BJ (cell line): ENCODE data around the gene PRSS33. TPM values are rescaled to one million over a fixed set of nuclear protein-coding genes. Genes with fewer than 3 reads are reported as not detected.

ENCODE experiments used
- CTCF ChIA-PET: fragments of 350-600 bp; formaldehyde crosslinking; extraction: SDS; loops from one replicate; lab custom pipeline; 2021; ENCODE audit warnings: antibody characterized with exemption, inconsistent platforms; lab: Yijun Ruan, JAX
- POLR2A ChIA-PET: fragments of 300-600 bp; sonication (Branson Sonifier 250); formaldehyde crosslinking; extraction: SDS; loops from one replicate; lab custom pipeline; 2021; ENCODE audit warnings: antibody characterized with exemption; lab: Charles Lee
- DNase-seq: peaks from one replicate; pipeline ENCODE4 v3.0.0-alpha.2; 2011; ENCODE audit warnings: low read depth
- H3K27me3 ChIP-seq: 2 replicates; pipeline ENCODE4 v1.6.0; 2011; ENCODE audit warnings: low read length; ENCODE audit not compliant: control insufficient read depth, insufficient read depth
- H3K36me3 ChIP-seq: 2 replicates; pipeline ENCODE4 v1.5.1; 2011; ENCODE audit warnings: low read length; ENCODE audit not compliant: control insufficient read depth, insufficient read depth
- H3K4me3 ChIP-seq: 2 replicates; pipeline ENCODE4 v1.5.1; 2011; ENCODE audit warnings: low read depth, mild to moderate bottlenecking, control low read depth, low read length
- polyA plus RNA-seq: library from polyadenylated mRNA; depleted of rRNA; stranded (reverse); fragments of >200 nt; gene quantifications from 2 replicates; pipeline ENCODE4 v1.2.3, GENCODE V29; 2011
- TF ChIP-seq, protein P1 (sequence below): IDR thresholded peaks from 2 replicates; pipeline ENCODE4 v1.5.1; 2011; ENCODE audit warnings: low read depth, mild to moderate bottlenecking, control low read depth, inconsistent platforms, low read length, moderate library complexity; ENCODE audit not compliant: insufficient read depth

PRSS33 gene
- polyA plus RNA-seq, 1 experiment = not detected

DNA sequence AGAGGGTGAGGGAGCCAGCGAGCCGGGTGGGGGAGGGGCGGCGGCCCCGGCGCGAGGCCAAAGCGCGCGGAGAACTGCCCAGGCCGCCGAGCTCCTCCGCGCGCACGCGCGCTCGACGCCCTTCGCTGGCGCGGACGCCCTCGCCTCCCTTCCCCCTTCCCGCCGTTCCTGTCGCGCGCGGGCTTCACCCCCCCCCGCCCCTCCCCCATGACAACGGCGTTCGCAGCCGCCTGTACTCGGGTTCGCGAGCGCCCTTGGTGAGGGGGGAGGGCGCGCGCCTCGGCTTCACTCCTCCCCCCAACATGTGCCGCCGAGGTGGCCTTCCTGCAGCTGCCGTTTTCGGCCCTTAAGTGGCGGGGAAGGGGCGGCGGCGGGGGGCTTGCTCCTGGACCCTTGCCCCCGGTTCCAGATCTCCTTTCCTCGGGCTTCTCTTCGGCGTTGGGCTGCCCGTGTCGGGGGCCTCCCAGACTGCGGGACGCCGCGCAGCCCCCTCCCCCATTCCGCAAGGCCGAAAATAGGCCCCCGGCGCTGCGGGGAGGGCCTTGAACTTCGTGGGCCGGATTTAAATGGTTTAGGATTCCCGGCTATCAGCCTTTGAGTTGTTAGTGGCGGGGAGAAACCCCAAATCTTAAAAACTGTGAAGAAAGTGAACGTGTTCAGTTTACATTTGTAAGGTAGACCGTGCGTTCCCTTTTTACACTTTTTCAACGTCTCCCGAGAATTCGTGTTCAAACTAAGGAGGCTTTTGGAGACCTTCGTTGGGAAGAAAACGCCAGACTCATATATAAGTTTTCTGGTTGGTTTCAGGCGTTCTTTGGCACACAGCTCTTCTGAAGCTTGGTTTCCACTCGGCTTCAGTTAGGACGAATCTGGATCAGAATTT lies 34.3 kb downstream of the PRSS33 start:
- ChIA-PET CTCF (interaction anchor here (1.7 to 1.8 kb wide), 2 partner anchors 10 to 115 kb away, joined by 7 read pairs; no protein-coding TSS in a partner anchor), POLR2A (interaction anchor here (0.6 to 0.7 kb wide), 2 partner anchors 14 to 26 kb away, joined by 3 to 8 read pairs; no protein-coding TSS in a partner anchor)
- DNase-seq = peak; percentile 18
- Histone ChIP-seq H3K36me3 (peaks cover 7% of the 10 kb centered on the region), H3K4me3 (peak overlapping the region; percentile 92), H3K27me3 (no peaks in the 10 kb centered on the region)
- TF ChIP-seq, protein P1, sequence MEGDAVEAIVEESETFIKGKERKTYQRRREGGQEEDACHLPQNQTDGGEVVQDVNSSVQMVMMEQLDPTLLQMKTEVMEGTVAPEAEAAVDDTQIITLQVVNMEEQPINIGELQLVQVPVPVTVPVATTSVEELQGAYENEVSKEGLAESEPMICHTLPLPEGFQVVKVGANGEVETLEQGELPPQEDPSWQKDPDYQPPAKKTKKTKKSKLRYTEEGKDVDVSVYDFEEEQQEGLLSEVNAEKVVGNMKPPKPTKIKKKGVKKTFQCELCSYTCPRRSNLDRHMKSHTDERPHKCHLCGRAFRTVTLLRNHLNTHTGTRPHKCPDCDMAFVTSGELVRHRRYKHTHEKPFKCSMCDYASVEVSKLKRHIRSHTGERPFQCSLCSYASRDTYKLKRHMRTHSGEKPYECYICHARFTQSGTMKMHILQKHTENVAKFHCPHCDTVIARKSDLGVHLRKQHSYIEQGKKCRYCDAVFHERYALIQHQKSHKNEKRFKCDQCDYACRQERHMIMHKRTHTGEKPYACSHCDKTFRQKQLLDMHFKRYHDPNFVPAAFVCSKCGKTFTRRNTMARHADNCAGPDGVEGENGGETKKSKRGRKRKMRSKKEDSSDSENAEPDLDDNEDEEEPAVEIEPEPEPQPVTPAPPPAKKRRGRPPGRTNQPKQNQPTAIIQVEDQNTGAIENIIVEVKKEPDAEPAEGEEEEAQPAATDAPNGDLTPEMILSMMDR = no peak

DNA sequence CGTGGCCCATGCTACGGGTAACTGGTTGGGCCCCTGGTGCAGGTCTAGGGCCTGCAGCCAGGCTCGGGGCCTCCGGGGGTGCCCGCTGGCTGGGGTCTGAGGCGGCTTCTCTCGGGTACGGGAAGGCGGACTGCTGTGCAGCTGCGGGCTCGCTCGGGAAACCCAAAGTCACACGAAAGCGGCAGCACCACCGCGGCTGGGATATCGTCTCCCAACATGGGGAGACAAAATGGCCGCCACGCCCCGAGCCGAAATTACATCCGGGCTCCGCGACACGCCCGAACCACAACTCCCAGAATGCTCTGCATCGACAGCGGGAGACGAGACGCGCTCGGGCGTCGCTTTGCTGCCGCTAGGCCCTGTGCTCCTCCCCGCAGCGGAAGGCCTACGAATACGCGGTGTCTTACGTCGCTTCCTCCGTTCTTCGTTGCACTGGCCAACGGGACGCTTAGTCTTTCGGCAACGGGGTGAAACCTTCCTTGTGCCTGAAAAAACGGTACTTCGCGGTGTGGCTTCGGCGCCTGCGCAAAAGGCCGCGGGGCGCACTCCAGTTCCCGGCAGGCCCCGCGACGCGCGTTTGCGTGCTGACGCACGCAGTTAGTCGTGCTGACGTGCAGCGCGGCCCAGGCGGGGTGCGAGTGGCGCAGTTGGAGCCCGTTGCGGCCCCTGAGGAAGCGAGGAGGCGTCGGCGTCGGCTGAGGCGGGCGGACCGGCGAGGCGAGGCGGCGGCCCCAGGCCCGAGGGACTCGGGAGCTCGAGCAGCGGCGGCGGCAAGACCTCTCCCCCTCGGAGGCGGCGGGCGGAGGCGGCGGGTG lies 35.1 kb downstream of the PRSS33 start, which contains the start of gene SRRM2:
TSS of gene SRRM2 (plus strand) at position 604 of the 815 bp plus-strand sequence. CDS start 3,727 bp downstream, outside the sequence.
- ChIA-PET POLR2A (interaction anchor here (0.6 kb wide), 1 partner anchor 13 kb away, joined by 8 read pairs; no protein-coding TSS in a partner anchor), CTCF (interaction anchor here (0.6 to 1.8 kb wide), 3 partner anchors 11 to 123 kb away, joined by 3 to 7 read pairs (median 7); no protein-coding TSS in a partner anchor)
- DNase-seq = peak; percentile 62
- H3K36me3 ChIP-seq = peaks cover 1% of the 10 kb centered on the region
- no peaks in the 10 kb centered on the region for H3K27me3 ChIP-seq
- H3K4me3 ChIP-seq = peak within 1 kb of the TSS; percentile 92
- TF ChIP-seq, protein P1 = no peak

GRCh38 chr16:2751577-2752034 lies 35.8 kb downstream of the PRSS33 start:
- POLR2A ChIA-PET = no interaction called here
- CTCF ChIA-PET = interaction anchor here (0.6 kb wide), 1 partner anchor 124 kb away, joined by 3 read pairs; no protein-coding TSS in a partner anchor
- TF ChIP-seq, protein P1 = no peak
- peak overlapping the region; percentile 92 for H3K4me3 ChIP-seq
- H3K27me3 ChIP-seq = no peaks in the 10 kb centered on the region
- no peak for DNase-seq
- H3K36me3 ChIP-seq = peaks cover 1% of the 10 kb centered on the region

DNA sequence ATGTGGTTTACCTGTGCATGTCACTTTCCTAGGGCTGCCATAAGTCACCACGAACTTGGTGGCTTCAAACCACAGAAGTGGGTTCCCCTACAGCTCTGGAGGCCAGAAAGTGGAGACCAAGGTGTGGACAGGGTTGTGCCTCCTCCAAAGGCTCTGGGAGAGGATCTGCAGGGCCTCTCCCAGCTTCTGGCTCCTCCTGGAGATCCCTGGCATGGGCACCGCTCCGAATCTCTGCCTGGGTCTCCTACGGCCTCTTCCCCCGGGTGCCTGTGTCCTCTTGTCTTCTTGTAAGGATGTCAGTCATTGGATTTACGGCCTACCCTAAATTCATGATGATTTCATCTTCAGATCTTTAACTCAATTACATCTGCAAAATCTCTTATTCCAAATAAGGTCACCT lies 37.4 kb downstream of the PRSS33 start:
- CTCF ChIA-PET = no interaction called here
- Histone ChIP-seq H3K4me3 (no peak overlapping the region), H3K36me3 (no peaks in the 10 kb centered on the region), H3K27me3 (no peaks in the 10 kb centered on the region)
- POLR2A ChIA-PET = no interaction called here
- TF ChIP-seq, protein P1 = no peak
- no peak for DNase-seq
